Astrocyte (in vitro differentiated cells and primary cell): ENCODE data around the gene NIPBL.

Experiments
- CTCF ChIP-seq: IDR thresholded peaks from 2 replicates; pipeline ENCODE4 v1.5.1; 2011; ENCODE audit warnings: low read depth, mild to moderate bottlenecking, inconsistent platforms, low read length, moderate library complexity; ENCODE audit not compliant: insufficient read depth
- EZH2 ChIP-seq: IDR thresholded peaks from 2 replicates; pipeline ENCODE4 v1.6.1; 2012; ENCODE audit warnings: mild to moderate bottlenecking, low read length, inconsistent platforms; ENCODE audit not compliant: insufficient read depth

DNA sequence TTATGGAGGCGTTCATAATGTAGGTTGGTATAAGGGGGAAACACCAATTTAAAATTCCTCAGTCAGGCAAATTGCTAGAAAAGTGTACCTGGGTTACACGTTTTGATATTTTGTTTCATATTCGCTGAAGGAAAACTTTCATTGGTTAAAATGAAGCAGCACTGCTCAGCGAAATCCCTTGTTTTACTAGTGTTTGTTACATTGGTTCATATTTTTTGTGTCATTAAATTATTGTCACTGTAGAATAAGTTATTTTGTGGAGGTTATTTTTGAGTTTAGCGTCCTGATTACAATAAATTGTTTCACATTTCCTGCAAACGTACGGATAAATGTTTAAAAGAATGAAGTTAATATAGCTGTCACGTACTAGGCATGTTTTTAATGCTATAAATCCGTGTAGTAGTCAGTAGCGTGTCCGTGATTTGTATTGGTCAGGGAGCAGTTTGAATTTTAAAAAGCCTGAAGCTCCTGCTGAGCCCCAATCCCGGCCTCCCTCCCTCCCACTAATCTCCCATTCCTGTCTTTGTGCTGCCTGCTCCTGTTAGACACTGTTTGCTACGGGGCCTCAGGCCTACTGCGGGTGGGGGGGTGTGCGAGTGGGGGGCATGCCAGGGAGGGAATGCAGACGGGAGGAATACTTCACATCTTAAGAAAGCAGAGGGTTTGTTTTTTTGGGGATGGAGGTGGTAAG lies 2.0 kb downstream of the NIPBL start:
- TF ChIP-seq CTCF (no peak), EZH2 (no peak)
